Omental fat pad (tissue), 4 donors: ENCODE data around the gene DENND5B. TPM values are rescaled to one million over a fixed set of nuclear protein-coding genes. Genes with fewer than 3 reads are reported as not detected.

ENCODE experiments used
- ATAC-seq: fragments of 150-250 bp; one replicate; pipeline ENCODE4 v1.9.1; 2016; ENCODE audit warnings: mild to moderate bottlenecking, moderate library complexity; ENCODE audit not compliant: low FRiP score
- DNase-seq: peaks from one replicate; pipeline ENCODE4 v3.0.0-alpha.2; 2019; ENCODE audit warnings: low spot score
- CTCF ChIP-seq, 3 donors: fragments of 450-650 bp; IDR thresholded peaks; one replicate each; pipeline ENCODE4 v1.5.1; 2016 to 2017; ENCODE audit warnings: antibody characterized with exemption in 3 of 3, mild to moderate bottlenecking in 3 of 3, moderate library complexity in 2 of 3
- total RNA-seq, 4 donors: library from RNA; depleted of rRNA; stranded (reverse); fragments of >200 nt; gene quantifications; one replicate each; pipeline ENCODE4 v1.1.0, GENCODE V29; 2016

Gene DENND5B
- total RNA-seq, 4 donors from 2014 or later: 9.1 to 17.1 (median 15.8) TPM

GRCh38 chr12:31362115-31362758, 228.7 kb downstream of the DENND5B start:
- ATAC-seq (no peak), DNase-seq (no peak)
- TF ChIP-seq CTCF (IDR thresholded peaks at IDR 0.05): no peak

GRCh38 chr12:31361730-31362114, 229.2 kb downstream of the DENND5B start:
- no peak for ATAC-seq
- no peak for DNase-seq
- TF ChIP-seq CTCF (IDR thresholded peaks at IDR 0.05): no peak

GRCh38 chr12:31355747-31356107, 235.2 kb downstream of the DENND5B start:
- DNase-seq (no peak), ATAC-seq (no peak)
- TF ChIP-seq CTCF (IDR thresholded peaks at IDR 0.05): no peak

- TF ChIP-seq CTCF (IDR thresholded peaks at IDR 0.05): no peak
Measured at GRCh38 chr12:31353750-31354708, 236.9 kb downstream of the DENND5B start.

GRCh38 chr12:31346267-31346666, 244.7 kb downstream of the DENND5B start:
- no peak for ATAC-seq
- no peak for DNase-seq
- TF ChIP-seq CTCF (IDR thresholded peaks at IDR 0.05): no peak

More at GRCh38 chr12:31353750-31354708, 236.9 kb downstream of the DENND5B start:
- DNase-seq (no peak), ATAC-seq (no peak)

- TF ChIP-seq CTCF (IDR thresholded peaks at IDR 0.05): no peak
- no peak for ATAC-seq
- no peak for DNase-seq
Measured at GRCh38 chr12:31343139-31343538, 247.8 kb downstream of the DENND5B start.
